Mammary epithelial cell (primary cell): ENCODE data around the gene ZNF605.

Experiments
- EZH2 ChIP-seq: IDR thresholded peaks from 2 replicates; pipeline ENCODE4 v1.6.1; 2012; ENCODE audit warnings: low read length, inconsistent platforms, borderline replicate concordance
- TF ChIP-seq, protein P1 (sequence below), 2 donors: IDR thresholded peaks in 1 of 2; conservative IDR thresholded peaks in 1 of 2; 2 replicates each; pipeline ENCODE4 v1.5.1; 2011 to 2012; ENCODE audit warnings: inconsistent platforms in 2 of 2, low read length in 2 of 2, mild to moderate bottlenecking in 2 of 2, control low read depth in 1 of 2, low read depth in 1 of 2; ENCODE audit not compliant: insufficient read depth in 1 of 2; ENCODE audit errors: extremely low read depth in 1 of 2

DNA sequence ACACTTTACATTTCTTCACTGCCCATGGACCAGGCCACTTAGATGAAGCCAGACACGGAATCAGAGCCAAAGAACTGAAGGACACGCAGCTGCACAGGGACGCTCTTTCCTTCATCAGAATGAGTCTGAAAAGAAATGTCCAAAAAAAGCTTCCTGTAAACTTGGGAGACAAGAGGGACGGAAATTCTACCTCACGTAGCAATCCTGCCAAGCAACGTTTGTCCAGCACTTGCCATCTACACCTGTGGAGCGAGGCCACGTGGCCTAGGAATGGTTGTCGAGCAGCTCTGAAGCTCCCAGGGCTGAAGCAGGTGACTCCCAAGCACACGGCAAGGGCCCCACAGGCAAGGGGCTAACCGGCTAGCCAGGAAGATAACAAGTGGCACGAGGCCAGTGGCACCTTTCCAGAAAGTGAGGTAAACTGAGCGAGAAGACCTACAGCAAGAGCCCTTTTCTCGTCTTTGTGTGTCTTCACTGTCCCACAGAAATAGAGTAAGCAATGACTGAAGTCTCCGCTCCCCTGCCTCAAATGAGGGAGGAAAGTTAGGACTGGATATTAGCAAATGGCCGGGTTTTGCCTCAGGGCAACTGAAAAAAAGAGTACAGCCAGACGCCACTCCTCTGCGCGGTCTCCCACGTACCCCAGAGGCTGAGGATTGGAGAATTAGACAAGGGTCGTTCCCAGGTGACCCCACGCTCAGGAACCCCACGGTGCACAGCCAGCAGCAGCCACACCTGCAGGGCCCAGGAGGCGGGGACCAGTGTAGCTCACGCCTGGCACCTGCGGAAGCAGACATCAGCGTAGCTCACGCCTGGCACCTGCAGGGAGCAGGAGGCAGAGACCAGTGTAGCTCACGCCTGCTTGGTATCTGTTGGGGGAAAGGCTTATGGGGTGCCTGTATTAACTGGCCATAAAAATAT, 7.7 kb downstream of the ZNF605 start:
- TF ChIP-seq, protein P1, sequence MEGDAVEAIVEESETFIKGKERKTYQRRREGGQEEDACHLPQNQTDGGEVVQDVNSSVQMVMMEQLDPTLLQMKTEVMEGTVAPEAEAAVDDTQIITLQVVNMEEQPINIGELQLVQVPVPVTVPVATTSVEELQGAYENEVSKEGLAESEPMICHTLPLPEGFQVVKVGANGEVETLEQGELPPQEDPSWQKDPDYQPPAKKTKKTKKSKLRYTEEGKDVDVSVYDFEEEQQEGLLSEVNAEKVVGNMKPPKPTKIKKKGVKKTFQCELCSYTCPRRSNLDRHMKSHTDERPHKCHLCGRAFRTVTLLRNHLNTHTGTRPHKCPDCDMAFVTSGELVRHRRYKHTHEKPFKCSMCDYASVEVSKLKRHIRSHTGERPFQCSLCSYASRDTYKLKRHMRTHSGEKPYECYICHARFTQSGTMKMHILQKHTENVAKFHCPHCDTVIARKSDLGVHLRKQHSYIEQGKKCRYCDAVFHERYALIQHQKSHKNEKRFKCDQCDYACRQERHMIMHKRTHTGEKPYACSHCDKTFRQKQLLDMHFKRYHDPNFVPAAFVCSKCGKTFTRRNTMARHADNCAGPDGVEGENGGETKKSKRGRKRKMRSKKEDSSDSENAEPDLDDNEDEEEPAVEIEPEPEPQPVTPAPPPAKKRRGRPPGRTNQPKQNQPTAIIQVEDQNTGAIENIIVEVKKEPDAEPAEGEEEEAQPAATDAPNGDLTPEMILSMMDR (conservative IDR thresholded peaks at IDR 0.05 in 1 of 2, IDR thresholded peaks at IDR 0.05 in 1 of 2; ENCODE audit: extremely low read depth in 1 of 2, insufficient read depth in 1 of 2, low read depth in 1 of 2, low read length in 2 of 2), result no peak
- no peak for TF ChIP-seq EZH2
